ES-I3 (cell line): Measurements from ENCODE around the gene ADAP1.

Source experiments
- H3K36me3 ChIP-seq: 2 replicates; pipeline ENCODE4 v1.6.1; 2013; ENCODE audit warnings: mild to moderate bottlenecking, low read length, control low read depth, moderate library complexity; ENCODE audit not compliant: insufficient read depth
- H3K4me1 ChIP-seq: 2 replicates; pipeline ENCODE4 v1.6.1; 2013; ENCODE audit warnings: mild to moderate bottlenecking, control low read depth, low read length; ENCODE audit not compliant: insufficient read depth
- H3K9ac ChIP-seq: 2 replicates; pipeline ENCODE4 v1.6.1; 2013; ENCODE audit warnings: low read depth, mild to moderate bottlenecking, low read length, moderate library complexity
- H3K9me3 ChIP-seq: 2 replicates; pipeline ENCODE4 v1.6.1; 2013; ENCODE audit warnings: mild to moderate bottlenecking, low read length, moderate library complexity; ENCODE audit not compliant: control insufficient read depth, insufficient read depth

ADAP1 gene

GRCh38 chr7:862157-862556 is 92.3 kb downstream of the ADAP1 start:
- peaks cover 29% of the 10 kb centered on the region for H3K36me3 ChIP-seq
- no peak overlapping the region for H3K9ac ChIP-seq
- H3K4me1 ChIP-seq, result no peaks in the 10 kb centered on the region
- no peaks in the 10 kb centered on the region for H3K9me3 ChIP-seq

DNA sequence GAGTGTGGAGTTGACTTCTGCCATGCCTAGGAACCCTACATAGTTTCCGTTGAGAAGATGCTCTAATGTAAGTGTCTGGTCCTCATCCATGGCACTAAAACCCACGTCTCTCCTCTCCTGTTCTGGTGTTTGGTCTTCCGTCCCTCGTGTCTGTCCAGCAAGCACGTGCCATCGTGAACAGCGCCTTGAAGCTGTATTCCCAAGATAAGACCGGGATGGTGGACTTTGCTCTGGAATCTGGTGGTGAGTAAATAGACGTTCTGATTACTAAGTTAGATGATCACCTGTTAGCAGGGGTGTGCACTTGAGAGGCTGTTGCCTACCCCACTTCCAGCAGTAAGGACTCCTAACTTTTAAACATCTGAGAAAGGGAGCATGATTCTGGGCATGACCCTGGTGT is 93.3 kb downstream of the ADAP1 start:
- H3K4me1 ChIP-seq, result no peaks in the 10 kb centered on the region
- H3K9ac ChIP-seq, result no peak overlapping the region
- H3K9me3 ChIP-seq, result no peaks in the 10 kb centered on the region
- H3K36me3 ChIP-seq, result peaks cover 33% of the 10 kb centered on the region

- Histone ChIP-seq H3K4me1 (no peaks in the 10 kb centered on the region), H3K9me3 (no peaks in the 10 kb centered on the region), H3K36me3 (peaks cover 35% of the 10 kb centered on the region), H3K9ac (no peak overlapping the region)
These were observed 94.3 kb downstream of the ADAP1 start for GRCh38 chr7:860149-860548.

- Histone ChIP-seq H3K9me3 (no peaks in the 10 kb centered on the region), H3K36me3 (peaks cover 38% of the 10 kb centered on the region), H3K4me1 (no peaks in the 10 kb centered on the region), H3K9ac (no peak overlapping the region)
These were observed 95.0 kb downstream of the ADAP1 start for GRCh38 chr7:859359-860030.

DNA sequence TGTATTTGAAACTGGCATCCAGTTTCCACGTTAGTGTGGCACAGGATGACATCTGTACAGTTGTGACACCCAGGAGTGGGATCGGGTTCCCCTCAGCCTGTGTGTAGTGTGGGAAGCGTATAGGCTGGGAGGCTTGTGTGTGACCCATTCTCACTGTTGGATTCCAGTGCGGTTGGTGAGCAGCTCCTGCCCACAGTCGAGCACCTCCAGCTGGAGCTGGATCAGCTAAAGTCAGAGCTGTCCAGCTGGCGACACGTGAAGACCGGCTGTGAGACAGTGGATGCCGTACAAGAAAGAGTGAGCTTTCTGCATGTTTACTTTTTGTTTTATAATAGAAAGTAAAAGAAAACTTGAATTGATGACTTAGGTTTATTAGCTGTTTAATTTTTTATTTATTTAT is 96.8 kb downstream of the ADAP1 start:
- no peak overlapping the region for H3K9ac ChIP-seq
- H3K9me3 ChIP-seq, result no peaks in the 10 kb centered on the region
- no peaks in the 10 kb centered on the region for H3K4me1 ChIP-seq
- H3K36me3 ChIP-seq, result peaks cover 36% of the 10 kb centered on the region

DNA sequence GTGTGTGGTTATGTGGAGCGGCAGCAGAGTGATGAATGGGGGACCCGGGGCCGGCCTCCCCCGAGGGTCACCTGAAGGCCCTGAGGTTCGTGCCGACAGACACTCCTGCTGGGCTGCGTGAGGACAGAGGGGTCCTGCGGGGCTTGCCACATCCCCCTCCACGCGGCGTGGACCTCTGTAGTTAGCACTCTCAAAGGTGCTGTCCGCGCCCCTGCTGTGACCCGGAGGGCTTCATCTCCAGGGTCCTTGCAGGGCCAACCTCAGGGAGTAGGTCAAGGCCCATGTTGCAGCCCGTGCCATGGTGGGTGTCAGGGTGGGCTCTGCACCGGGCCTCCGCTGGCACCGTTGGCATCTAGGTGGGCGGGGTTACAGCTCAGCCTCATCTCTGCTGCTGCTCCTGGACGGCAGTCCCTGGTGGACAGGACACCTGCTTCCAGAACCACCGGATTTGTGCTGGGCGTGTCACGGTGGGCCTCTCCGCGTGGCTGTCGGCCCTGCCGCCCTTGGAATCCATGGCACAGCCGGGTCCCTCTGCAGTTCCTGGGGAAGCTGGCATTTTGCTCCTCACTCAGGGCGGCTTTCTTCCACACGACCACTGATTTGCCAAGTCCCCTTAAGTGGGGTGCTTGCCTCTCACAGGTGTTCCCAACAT is 97.9 kb downstream of the ADAP1 start:
- H3K36me3 ChIP-seq, result peaks cover 40% of the 10 kb centered on the region
- H3K4me1 ChIP-seq, result no peaks in the 10 kb centered on the region
- no peak overlapping the region for H3K9ac ChIP-seq
- no peaks in the 10 kb centered on the region for H3K9me3 ChIP-seq

GRCh38 chr7:855686-856369 is 98.7 kb downstream of the ADAP1 start:
- H3K36me3 ChIP-seq, result peaks cover 35% of the 10 kb centered on the region
- H3K4me1 ChIP-seq, result no peaks in the 10 kb centered on the region
- no peak overlapping the region for H3K9ac ChIP-seq

DNA sequence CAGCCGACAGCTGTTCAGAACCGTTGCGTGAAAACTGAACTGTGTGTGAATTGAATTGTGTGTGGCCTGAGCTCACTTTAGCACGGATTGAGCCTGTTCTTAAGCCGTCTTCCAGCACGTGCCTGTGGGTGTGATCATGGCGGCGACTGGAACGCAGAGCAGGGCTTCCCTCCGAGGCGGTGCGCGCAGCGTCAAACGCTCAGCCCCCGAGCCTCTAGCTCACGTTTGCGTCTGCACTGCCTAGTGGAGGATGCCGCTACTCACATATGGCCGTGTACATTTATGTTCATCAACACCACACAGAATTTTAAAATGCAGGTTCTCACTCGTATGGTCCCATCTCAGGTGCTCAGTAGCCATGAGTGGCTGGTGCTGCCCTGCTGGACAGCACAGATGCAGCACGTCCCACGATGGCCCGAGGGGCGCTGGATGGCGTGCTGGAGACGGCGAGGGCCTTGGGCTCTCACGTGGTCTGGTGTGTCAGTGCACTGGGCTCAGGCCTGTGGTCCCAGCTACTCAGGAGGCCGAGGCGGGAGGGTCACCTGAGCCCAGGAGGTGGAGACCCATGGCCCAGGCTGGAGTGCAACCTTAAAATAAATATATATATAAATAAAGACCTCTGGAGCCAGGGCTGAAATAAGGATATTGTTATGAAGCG is 100.2 kb downstream of the ADAP1 start:
- Histone ChIP-seq H3K36me3 (peaks cover 35% of the 10 kb centered on the region), H3K4me1 (no peaks in the 10 kb centered on the region), H3K9ac (no peak overlapping the region), H3K9me3 (no peaks in the 10 kb centered on the region)

More at GRCh38 chr7:855686-856369, 98.7 kb downstream of the ADAP1 start:
- no peaks in the 10 kb centered on the region for H3K9me3 ChIP-seq

DNA sequence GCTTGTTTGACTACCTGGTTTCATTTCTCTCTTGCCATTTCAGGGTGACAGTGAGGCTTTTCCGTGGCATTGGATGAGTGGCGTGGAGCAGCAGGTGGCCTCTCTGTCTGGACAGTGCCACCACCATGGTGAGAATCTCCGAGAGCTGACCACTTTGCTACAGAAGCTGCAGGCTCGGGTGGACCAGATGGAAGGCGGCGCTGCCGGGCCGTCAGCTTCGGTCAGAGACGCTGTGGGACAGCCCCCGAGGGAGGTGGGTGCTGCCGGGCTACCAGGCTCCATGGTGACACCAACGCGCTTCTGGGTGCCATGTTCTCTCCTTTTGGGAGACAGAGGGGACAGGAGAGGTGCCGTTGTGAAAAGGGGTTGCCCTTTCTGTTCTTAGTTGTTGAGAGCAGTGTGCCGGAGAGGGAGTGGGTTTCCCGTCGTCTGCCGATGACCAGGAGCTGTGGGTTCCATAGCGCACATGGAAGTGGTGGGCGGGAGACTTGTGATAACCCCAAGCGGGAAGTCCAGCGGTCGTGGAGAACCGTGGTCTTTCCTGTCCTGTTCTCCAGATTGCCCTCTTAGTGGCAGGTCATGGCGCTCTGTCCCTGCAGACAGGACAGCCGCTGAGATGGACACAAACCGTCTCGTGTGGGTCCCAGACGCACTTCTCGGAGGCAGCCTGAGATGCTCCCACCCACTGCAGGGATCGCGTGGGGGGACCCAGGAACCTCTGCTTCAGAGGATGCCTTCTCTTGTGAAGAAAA is 100.9 kb downstream of the ADAP1 start:
- H3K9ac ChIP-seq, result no peak overlapping the region
- peaks cover 35% of the 10 kb centered on the region for H3K36me3 ChIP-seq
- H3K4me1 ChIP-seq, result no peaks in the 10 kb centered on the region
- no peaks in the 10 kb centered on the region for H3K9me3 ChIP-seq

DNA sequence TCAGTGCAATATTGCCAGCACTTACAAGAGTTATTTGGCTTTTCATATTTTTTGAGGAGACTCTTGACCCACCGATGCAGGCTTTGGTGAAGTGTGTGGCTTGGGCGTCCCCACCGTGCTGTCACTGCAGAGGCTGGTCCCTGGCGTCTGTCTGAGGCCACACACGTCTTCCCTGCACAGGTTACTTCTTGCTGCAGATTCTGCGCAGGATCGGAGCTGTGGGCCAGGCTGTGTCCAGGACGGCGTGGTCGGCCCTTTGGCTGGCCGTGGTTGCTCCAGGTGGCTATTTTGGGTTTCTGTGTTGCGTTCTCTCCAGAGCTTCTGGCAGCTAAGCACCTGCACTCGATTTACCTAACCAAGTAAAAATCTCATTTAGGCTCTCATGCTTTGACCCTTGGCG is 103.3 kb downstream of the ADAP1 start:
- no peaks in the 10 kb centered on the region for H3K4me1 ChIP-seq
- H3K9ac ChIP-seq, result no peak overlapping the region
- H3K9me3 ChIP-seq, result no peaks in the 10 kb centered on the region
- peaks cover 23% of the 10 kb centered on the region for H3K36me3 ChIP-seq

- Histone ChIP-seq H3K9me3 (no peaks in the 10 kb centered on the region), H3K36me3 (peaks cover 28% of the 10 kb centered on the region), H3K4me1 (no peaks in the 10 kb centered on the region), H3K9ac (no peak overlapping the region)
These were observed 104.7 kb downstream of the ADAP1 start for GRCh38 chr7:849781-850180.

DNA sequence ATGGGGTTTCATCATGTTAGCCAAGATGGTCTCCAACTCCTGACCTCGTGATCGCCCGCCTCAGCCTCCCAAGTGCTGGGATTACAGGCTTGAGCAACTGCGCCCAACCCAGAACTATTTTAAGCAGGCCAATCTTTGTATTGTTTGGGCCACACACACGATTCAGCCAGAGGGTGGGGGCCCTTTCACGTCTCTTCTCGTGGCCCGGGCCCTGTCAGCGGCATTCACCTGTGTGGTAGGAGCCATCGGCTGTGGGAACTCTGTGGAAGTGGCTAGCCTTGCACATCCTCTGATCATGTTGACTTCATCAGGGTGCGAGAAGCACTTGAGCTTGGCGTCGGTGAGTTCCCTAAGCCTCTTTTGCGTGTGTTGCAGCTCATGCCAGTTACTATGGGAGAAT is 105.3 kb downstream of the ADAP1 start:
- H3K9me3 ChIP-seq, result no peaks in the 10 kb centered on the region
- H3K36me3 ChIP-seq, result peaks cover 25% of the 10 kb centered on the region
- H3K4me1 ChIP-seq, result no peaks in the 10 kb centered on the region
- no peak overlapping the region for H3K9ac ChIP-seq
